IPS-20b (cell line): ENCODE measurements around the gene EPB41L5.
A peak's percentile ranks its signal among the peaks of the same experiment; 100 is the strongest.
"Not testable (repeated sequence)": the region's sequence is repeated elsewhere in the genome, so short reads cannot be mapped to it uniquely, and the experiment has no call there.

ENCODE experiments used
- H3K27ac ChIP-seq: one replicate; pipeline ENCODE4 v1.5.1; 2013; ENCODE audit warnings: low read length
- H3K27me3 ChIP-seq: 2 replicates; pipeline ENCODE4 v1.6.1; 2013; ENCODE audit warnings: mild to moderate bottlenecking, low read length, inconsistent platforms; ENCODE audit not compliant: insufficient read depth
- H3K36me3 ChIP-seq: 2 replicates; pipeline ENCODE4 v1.6.1; 2013; ENCODE audit warnings: low read depth, mild to moderate bottlenecking, inconsistent platforms, low read length, moderate library complexity; ENCODE audit not compliant: insufficient read depth
- H3K4me1 ChIP-seq: 2 replicates; pipeline ENCODE4 v1.6.1; 2013; ENCODE audit warnings: mild to moderate bottlenecking, control low read depth, inconsistent platforms, low read length, moderate library complexity; ENCODE audit not compliant: insufficient read depth
- H3K4me3 ChIP-seq: 2 replicates; pipeline ENCODE4 v1.5.1; 2013; ENCODE audit warnings: mild to moderate bottlenecking, low read length, inconsistent platforms
- H3K9ac ChIP-seq: 2 replicates; pipeline ENCODE4 v1.6.1; 2013; ENCODE audit warnings: low read depth, mild to moderate bottlenecking, inconsistent platforms, low read length, moderate library complexity
- H3K9me3 ChIP-seq: 2 replicates; pipeline ENCODE4 v1.6.1; 2013; ENCODE audit warnings: mild to moderate bottlenecking, low read depth, low read length, inconsistent platforms; ENCODE audit not compliant: insufficient read depth

The EPB41L5 gene

DNA sequence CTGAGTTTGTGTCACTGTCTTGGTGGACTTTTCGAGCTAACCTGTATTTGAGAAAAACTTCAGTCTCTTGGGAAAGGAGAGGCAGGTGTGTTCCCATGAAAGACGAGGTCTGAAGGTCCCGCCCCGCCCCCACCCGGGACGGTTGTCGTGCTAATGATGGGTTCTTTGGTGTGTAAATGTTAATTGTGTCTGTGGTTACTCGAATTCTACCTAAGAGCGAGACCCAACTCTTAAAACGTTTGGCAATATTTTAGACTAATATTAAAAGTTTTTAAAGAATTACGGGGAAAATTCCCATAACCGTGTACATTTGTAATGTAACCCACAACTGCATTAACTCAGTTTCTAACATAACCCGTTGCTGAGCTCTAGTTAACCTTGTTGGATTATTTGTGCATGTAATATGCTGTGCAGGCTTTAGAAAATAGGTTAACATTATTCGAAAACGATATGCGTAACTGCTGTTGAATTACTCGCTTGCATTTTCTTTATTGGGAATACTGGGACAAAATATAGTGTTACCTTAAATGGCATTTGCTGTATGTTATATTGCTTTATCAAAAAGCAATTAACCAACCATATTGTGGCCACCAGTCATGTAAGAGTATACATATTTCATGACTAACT is 833 bp downstream of the EPB41L5 start:
- Histone ChIP-seq H3K36me3 (no peaks in the 10 kb centered on the region), H3K4me3 (peak overlapping the region; percentile 96), H3K9me3 (no peaks in the 10 kb centered on the region), H3K27ac (no peak overlapping the region), H3K4me1 (peaks cover 15% of the 10 kb centered on the region), H3K27me3 (peaks cover 12% of the 10 kb centered on the region), H3K9ac (peak overlapping the region; percentile 86; the same call in 1 of the 2 replicates)

DNA sequence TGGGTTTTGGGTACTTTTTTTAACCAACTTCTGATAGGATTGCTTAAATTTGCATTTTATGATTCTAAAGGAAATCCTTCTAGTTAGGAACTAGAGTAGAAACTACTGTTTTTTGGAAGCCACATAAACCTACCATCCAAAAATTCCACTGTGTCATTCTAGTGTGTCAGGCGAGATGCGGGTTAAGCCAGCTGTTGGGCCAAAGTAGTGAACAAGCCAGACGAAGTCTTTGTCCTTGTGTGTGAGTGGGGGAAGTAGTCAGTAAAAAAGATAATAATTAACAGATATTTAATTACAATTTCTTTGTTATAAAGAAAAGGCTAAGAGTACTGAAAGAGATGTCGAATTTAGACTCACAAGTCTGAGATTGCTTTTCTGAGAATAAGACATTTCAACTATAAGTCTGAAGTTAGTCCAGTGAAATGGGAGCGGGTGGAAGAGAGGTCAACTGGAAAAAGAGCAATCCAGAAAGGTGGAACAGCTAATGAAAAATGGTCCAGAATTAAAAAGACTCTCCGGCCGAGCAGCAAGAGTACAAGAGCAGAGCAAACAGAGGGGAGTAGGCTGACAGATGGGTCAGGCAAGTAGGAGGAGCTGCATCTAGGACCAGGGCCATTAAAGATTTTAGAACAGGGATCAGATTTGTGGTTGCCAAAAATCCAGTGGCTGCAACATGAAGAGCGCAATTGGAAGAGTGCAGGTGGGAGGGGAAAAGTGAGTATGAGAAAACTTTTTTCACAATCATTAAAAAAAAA is 1.5 kb downstream of the EPB41L5 start:
- peak overlapping the region; percentile 96 for H3K4me3 ChIP-seq

DNA sequence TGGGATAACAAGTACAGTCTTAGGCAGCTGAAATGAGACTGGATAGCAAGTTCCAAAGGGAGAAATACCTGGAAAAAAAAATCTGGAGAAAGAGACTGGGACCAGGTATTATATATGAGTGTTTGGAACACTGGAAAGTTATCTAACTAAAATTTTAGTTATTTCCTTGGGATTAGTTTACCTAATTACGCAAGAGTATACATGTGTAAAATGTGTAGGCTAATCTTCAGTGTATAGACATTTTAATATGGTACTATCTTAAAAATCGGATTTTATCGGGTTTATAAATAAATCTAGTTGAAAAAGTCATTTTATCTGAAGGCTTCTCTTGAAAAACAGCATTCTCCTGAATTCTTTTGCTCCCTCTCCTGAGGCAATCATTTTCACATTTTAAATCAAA is 3.9 kb downstream of the EPB41L5 start:
- no peak overlapping the region for H3K27ac ChIP-seq
- no peaks in the 10 kb centered on the region for H3K9me3 ChIP-seq
- peaks cover 15% of the 10 kb centered on the region for H3K4me1 ChIP-seq
- no peaks in the 10 kb centered on the region for H3K36me3 ChIP-seq
- peaks cover 5% of the 10 kb centered on the region; the same call in 1 of the 2 replicates for H3K27me3 ChIP-seq
- H3K9ac ChIP-seq: 0 out of 2 replicates have a peak overlapping the region, but pooled peaks have one; percentile 8
- no peak overlapping the region for H3K4me3 ChIP-seq

More for the DNA sequence above, 1.5 kb downstream of the EPB41L5 start:
- H3K9me3 ChIP-seq: no peaks in the 10 kb centered on the region
- H3K4me1 ChIP-seq: peaks cover 15% of the 10 kb centered on the region
- H3K36me3 ChIP-seq: no peaks in the 10 kb centered on the region
- peak overlapping the region; percentile 86; the same call in 1 of the 2 replicates for H3K9ac ChIP-seq
- no peak overlapping the region for H3K27ac ChIP-seq
- peaks cover 12% of the 10 kb centered on the region for H3K27me3 ChIP-seq

DNA sequence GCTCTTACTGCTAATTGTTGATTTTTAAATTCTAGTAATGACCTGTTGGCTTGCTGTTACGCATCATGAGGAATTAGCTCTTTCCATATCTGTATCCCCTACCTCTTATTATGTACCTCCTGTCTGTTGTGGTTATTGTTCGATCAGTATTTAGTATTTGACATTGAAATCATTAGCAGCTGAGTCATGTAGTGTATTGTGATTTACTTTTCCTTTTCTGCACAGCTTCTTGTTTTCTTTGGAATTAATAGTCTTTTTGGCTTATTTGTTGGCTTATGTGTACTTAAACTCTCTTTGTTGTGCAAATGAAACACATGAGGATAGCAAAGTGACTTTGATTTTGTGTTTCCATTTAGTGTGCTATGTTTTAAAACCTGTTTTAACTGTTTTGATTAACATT is 4.3 kb downstream of the EPB41L5 start:
- Histone ChIP-seq H3K4me3 (no peak overlapping the region), H3K27ac (no peak overlapping the region), H3K27me3 (peaks cover 1% of the 10 kb centered on the region; the same call in 1 of the 2 replicates)

DNA sequence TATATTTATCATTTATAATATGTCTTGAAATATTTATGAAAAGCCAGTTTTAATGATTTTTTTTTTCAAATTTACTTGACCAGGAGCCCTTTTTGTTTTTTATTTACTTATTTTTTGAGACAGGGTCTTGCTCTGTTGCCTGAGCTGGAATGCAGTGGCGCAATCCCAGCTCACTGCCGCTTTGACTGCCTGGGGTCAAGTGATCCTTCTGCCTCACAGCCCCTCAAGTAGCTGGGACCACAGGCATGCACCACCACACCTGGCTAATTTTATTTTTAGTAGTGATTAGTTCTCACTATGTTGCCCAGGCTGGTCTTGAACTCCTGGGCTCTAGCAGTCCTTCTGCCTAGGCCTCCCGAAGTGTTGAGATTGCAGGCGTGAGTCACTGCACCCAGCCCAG is 5.7 kb downstream of the EPB41L5 start:
- no peak overlapping the region for H3K27ac ChIP-seq
- H3K9me3 ChIP-seq: no peaks in the 10 kb centered on the region
- no peaks in the 10 kb centered on the region; the same call in 1 of the 2 replicates for H3K27me3 ChIP-seq
- peaks cover 11% of the 10 kb centered on the region for H3K4me1 ChIP-seq
- H3K4me3 ChIP-seq: no peak overlapping the region
- no peak overlapping the region for H3K9ac ChIP-seq
- no peaks in the 10 kb centered on the region for H3K36me3 ChIP-seq

More for the DNA sequence above, 4.3 kb downstream of the EPB41L5 start:
- Histone ChIP-seq H3K9me3 (no peaks in the 10 kb centered on the region), H3K4me1 (peaks cover 14% of the 10 kb centered on the region), H3K36me3 (no peaks in the 10 kb centered on the region), H3K9ac (0 out of 2 replicates have a peak overlapping the region, but pooled peaks have one; percentile 8)

DNA sequence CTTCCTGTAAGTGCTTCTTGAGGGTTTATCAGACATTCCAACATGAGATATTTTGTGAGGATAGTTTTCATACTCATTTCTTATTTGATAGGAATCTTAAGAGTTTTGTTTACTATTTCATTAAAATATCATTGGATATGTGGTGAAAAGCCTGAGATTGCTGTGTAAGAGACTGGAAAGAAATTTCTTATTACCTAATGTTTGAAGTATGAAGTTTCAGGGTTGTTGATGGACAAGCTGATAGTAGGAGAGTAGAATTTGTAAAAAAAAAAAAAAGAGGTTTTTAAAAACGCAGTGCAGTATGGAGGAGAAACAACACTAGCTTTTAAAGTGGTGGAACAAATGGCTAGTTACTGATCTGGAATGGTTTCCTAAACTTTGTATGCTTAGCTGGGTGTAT is 7.7 kb downstream of the EPB41L5 start:
- Histone ChIP-seq H3K4me3 (no peak overlapping the region), H3K27ac (no peak overlapping the region), H3K9me3 (no peaks in the 10 kb centered on the region; the same call in 1 of the 2 replicates), H3K4me1 (peaks cover 8% of the 10 kb centered on the region), H3K9ac (no peak overlapping the region), H3K27me3 (no peaks in the 10 kb centered on the region), H3K36me3 (no peaks in the 10 kb centered on the region)

DNA sequence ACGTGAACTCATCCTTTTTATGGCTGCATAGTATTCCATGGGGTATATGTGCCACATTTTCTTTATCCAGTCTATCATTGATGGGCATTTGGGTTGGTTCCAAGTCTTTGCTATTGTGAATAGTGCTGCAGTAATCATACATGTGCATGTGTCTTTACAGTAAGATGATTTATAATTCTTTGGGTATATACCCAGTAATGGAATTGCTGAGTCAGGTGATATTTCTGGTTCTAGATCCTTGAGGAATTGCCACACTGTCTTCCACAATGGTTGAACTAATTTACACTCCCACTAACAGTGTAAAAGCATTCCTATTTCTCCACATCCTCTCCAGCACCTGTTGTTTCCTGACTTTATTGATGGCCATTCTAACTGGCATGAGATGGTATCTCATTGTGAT is 9.6 kb downstream of the EPB41L5 start:
- not testable (repeated sequence) for H3K4me1 ChIP-seq, H3K27me3 ChIP-seq, H3K9me3 ChIP-seq, H3K36me3 ChIP-seq, H3K4me3 ChIP-seq, H3K9ac ChIP-seq, H3K27ac ChIP-seq

DNA sequence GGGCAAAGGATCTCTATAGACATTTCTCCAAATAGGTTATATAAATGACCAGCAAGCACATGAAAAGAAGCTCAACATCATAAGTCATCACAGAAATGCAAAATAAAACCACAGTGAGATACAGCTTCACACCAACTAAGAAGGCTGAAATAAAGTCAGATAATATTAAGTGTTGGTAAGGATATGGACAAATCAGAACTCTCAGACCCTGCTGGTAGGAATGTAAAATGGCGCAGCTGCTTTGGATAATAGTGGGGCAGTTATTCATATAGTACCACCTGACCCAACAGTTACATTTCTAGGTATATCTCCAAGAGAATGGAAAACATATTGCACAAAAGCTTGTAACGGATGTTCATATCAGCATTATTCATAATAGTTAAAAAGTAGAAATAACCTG is 14.0 kb downstream of the EPB41L5 start:
- Histone ChIP-seq H3K4me1 (peaks cover 5% of the 10 kb centered on the region; the same call in 1 of the 2 replicates), H3K9ac (no peak overlapping the region), H3K9me3 (no peaks in the 10 kb centered on the region; the same call in 1 of the 2 replicates), H3K27me3 (no peaks in the 10 kb centered on the region), H3K36me3 (no peaks in the 10 kb centered on the region), H3K4me3 (no peak overlapping the region), H3K27ac (no peak overlapping the region)

DNA sequence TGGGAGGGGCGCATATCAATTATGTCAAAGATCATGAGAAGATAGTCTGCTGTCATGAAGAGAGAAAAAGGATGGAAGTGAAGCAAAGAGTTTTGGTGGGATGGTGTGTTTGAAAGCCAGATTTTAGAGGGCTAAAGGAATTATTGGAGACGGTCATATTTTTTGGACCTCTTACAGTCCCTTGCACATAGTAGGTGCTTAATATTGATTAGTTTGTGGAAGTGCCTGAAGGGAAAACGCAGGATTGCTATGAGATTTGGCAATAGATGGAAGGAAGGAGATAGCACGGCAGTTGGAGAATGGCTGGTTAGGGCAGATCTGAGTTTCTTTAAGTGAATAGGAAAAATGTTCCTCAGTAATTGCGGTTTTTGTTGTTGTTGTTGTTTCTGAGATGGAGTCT is 15.9 kb downstream of the EPB41L5 start:
- no peak overlapping the region for H3K27ac ChIP-seq
- no peaks in the 10 kb centered on the region; the same call in 1 of the 2 replicates for H3K9me3 ChIP-seq
- H3K9ac ChIP-seq: no peak overlapping the region
- H3K27me3 ChIP-seq: no peaks in the 10 kb centered on the region
- H3K4me1 ChIP-seq: peaks cover 5% of the 10 kb centered on the region; the same call in 1 of the 2 replicates
- no peaks in the 10 kb centered on the region for H3K36me3 ChIP-seq
- no peak overlapping the region for H3K4me3 ChIP-seq

DNA sequence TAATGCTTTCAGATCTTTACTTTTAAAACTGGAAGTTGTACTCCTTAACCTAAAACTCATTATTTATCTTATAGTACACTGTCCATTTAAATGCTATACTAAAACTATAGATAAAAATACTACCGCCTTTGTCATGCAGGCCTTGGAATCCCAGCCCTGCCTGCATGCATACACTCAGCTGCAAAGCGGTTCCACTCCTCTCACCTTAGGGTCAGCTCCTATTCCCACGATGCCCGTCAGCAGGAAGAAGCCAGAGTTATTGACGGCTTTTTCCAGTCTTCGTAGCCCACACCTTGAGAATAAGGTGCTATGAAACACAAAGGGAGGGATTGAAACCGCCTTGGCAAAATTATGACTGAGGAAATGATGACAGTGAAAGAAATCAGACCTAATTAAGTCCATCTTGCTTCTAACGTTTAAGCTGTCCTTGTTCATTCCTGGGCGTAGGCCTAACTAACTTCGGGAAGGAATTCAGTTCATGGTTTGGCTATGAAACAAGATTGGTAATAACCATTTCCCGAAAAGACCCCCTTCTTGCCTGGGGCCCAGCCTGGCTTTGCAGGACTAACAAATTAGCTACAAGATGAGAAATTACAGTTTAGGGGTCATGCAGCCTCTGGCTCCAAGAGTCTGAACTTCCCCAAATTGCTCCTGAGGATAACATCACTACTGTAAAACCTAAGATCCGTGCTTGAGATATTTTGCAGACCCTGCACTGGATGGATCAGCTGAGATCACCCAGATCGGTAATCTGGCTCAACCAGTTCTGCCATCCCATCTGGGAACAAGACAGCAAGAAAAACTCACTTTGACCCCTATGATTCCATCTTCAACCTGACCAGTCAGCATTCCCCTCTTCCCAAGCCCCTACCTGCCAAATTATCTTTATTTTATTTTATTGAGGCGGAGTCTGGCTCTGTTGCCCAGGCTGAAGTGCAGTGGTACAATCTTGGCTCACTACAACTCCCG is 17.1 kb downstream of the EPB41L5 start:
- H3K36me3 ChIP-seq: no peaks in the 10 kb centered on the region
- no peak overlapping the region for H3K9ac ChIP-seq
- H3K9me3 ChIP-seq: no peaks in the 10 kb centered on the region; the same call in 1 of the 2 replicates
- H3K27ac ChIP-seq: no peak overlapping the region
- no peak overlapping the region for H3K4me3 ChIP-seq
- H3K4me1 ChIP-seq: peaks cover 5% of the 10 kb centered on the region; the same call in 1 of the 2 replicates
- H3K27me3 ChIP-seq: no peaks in the 10 kb centered on the region

DNA sequence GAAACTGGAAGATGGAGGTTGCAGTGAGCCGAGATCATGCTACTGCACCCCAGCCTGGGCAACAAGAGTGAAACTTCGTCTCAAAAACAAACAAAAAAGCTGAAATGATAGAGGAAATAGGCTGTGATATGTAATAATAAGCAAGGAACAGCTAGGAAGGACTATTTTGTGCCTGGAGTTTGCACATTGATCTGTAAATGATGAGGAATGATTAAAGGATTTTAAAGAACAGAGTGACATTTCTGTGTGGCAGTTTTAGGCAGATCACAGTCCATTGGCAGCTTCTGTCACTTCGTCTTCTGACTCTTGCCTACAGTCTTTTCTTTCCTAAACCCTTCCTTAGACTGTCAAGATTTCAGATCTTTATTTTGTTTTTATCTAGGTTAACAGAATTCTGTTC is 19.4 kb downstream of the EPB41L5 start:
- Histone ChIP-seq H3K9me3 (no peaks in the 10 kb centered on the region), H3K27ac (no peak overlapping the region), H3K36me3 (no peaks in the 10 kb centered on the region), H3K9ac (no peak overlapping the region), H3K27me3 (no peaks in the 10 kb centered on the region), H3K4me1 (peaks cover 5% of the 10 kb centered on the region; the same call in 1 of the 2 replicates), H3K4me3 (no peak overlapping the region)
